HG03558 (cell line): Measurements from ENCODE around the gene ARFGEF3.
"Not testable (repeated sequence)": the region's sequence is repeated elsewhere in the genome, so short reads cannot be mapped to it uniquely, and the experiment has no call there.

Experiments used
- ATAC-seq: cut with Tn5 transposase; IDR thresholded peaks from one replicate; pipeline ENCODE4 v1.9.1; 2021; ENCODE audit warnings: moderate number of reproducible peaks; ENCODE audit not compliant: unreplicated experiment; ENCODE audit errors: extremely low read depth

Gene ARFGEF3

DNA sequence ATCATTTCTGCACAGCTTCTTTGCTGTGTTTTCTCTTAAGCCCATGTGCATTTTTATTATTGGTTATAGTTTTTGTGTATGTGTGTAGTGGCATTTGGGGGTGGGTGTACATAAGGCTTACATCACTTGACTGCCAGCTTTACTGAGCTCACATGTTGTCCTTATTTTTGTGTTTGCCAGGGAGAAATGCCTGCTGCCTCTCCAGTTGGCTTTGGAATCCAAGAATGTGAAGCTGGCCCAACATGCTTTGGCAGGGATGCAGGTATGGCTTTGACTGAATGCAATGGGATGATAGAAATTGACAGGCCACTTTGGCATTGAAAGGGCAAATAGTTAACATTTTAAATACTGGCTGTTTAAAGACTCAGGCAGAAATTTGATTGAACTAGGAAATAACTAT is 45.1 kb downstream of the ARFGEF3 start:
- ATAC-seq = no peak

DNA sequence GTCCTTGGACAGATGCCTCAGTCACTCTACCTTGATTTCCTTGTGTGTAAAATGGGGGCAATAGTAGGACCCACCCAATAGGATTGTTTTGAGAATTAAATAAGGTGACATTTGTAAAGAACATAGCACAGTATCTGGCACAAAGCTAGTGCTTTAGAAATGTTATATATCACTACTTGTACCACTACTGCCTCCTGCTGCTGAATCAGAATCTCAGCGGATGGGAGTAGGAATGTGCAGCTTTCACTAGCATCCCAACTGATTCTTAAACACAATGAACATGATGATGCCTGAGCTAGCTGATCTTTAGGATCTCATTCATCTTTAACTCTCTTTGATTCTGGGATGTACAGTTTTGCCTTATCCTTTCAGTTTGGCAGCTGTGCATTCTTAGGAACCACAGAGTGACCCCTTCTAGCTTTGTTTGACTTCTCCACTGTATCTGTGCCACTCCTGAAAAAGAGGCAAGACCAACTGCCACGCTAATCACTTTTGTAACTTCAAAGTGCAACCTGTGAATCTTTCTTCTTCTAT is 49.4 kb downstream of the ARFGEF3 start:
- ATAC-seq = no peak

DNA sequence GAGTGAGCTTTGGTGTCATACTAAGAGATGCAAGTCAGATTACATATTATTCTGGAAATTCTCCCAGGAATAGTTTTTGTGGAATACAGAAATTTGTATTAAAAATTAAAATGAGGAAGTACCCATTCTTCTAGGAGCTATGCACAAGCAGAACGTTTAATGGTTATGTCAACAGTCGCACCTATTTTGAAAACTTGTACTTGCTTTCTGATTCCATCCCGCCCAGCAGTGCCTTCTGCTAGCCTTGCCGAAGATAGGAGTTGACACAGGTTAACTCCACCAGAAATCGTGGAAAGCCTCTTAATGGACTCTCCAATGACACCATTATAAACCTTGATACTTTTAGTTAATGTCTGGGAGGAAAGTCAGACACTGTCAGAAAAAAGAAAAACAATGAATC is 49.9 kb downstream of the ARFGEF3 start:
- ATAC-seq = no peak

DNA sequence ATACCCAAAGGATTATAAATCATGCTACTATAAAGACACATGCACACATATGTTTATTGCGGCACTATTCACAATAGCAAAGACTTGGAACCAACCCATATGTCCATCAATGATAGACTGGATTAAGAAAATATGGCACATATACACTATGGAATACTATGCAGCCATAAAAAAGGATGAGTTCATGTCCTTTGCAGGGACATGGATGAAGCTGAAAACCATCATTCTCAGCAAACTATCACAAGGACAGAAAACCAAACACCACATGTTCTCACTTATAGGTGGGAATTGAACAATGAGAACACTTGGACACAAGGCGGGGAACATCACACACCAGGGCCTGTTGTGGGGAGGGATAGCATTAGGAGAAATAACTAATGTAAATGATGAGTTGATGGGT is 50.8 kb downstream of the ARFGEF3 start:
- not testable (repeated sequence) for ATAC-seq

DNA sequence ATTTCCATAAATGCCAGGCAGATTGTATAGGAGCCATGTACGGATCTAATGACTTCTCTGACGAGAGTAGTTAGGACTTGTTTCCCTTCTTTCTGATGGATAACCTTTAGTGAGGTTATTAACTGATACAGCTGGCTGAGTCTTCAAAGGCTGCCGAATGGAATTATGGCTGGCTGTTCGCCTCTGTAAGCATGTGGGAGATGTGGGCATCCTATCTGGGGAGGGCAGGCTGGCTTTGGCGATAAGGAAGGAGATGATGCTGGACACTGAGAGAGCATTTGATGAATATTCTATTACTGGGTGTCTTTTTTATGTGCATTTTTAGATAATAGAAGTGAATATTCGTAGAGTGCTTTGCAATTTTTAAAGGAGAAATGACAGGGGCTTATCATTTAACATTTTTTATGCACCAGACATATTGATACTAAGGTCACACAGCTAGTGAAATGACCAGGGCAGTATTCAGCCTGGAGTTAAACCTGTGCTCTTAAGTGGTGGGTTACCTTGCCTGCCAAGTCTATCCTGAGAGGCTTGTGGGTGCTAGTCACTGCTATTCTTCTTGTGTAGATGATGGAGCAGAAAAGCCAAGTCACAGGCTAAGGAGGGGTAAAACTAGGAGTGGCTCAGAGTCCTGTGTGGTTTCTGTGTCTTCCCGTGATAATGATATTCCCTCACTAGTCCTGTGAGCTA is 53.5 kb downstream of the ARFGEF3 start:
- no peak for ATAC-seq

DNA sequence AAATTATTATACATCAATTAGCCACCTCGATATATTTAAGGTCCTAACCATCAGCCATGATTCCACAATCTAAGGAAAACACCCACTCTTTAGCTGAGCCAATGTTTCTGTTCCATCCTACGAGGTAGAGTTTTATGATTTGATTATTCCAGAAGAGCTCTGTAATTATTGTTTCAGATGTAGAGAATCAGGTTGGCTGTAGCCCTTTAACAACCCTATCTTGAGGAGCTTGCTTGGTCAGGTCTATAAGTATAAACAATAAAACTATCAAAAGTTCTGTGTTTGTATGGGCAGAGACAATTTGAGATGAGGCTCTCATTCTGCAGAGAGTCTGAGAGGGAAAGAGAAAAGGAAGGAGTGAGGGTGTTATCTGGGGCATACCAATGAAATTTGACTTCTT is 56.7 kb downstream of the ARFGEF3 start, which contains the start of gene PBOV1:
PBOV1 (minus strand) TSS at position 43 of the 400 bp plus-strand sequence. CDS start 96 bp downstream, outside the sequence.
- no peak for ATAC-seq

DNA sequence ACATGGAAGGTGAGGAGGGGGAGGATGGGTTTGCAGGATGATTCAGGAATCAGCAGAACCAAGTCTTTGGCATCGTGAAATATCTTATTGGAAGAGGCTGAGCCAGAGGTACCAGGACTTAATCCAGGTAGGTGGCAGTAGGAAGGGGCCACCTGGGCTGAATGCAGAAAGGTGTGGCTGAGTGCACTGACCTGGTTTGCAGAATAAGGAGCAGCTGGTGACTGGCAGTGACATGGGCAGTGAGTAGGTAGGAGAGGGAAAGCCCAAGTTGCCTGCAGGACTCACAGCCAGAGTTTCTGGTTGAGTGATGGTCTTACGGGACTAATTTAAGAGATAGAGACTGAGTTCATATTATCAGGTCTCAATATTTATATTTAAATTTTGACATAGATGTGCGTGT is 57.7 kb downstream of the ARFGEF3 start:
- no peak for ATAC-seq

DNA sequence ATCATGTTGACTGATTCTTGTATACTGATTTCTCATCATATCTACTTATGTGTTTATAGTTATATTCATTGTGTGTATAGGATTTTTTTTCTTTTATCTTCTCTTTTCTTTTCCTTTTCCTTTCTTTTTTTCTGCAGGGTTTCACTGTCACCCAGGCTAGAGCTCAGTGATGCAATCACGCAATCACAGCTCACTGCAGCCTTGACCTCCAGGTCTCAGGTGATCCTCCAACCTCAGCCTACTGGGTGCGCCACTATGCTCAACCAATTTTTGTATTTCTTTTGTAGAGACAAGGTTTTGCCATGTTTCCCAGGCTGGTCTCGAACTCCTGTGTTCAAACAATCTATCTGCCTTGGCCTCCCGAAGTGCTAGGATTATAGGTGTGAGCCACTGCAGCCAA is 58.2 kb downstream of the ARFGEF3 start:
- no peak for ATAC-seq

DNA sequence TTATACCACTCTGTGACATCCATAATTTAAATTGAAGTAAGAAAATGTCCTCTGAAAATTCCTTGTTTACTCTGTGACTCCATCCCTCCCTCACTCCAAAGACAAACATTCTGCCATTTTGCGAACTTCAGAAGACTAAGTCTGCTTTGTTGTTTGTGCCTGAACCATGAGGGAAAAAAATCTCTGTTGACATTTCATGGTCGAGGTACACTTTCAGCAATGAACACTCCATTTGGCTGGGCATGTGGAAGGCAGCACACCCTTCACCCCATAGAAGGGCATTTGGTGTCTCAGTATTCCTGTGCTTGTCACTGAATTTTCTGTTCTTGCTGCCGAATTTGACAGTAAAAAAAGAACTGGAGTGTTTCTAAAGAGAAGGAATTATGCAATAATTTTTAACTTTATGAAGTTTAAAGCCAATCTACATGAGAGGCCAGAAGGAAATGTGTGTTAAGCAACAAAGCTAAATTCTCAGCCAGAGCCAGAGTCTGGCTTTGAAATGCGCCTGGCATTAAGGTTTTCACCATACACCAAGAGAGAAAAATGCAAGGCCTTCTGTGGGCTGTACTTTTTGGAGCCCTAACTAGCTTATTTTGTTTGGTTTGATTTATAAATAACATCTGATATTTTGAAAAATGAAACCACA is 61.3 kb downstream of the ARFGEF3 start:
- ATAC-seq = no peak

DNA sequence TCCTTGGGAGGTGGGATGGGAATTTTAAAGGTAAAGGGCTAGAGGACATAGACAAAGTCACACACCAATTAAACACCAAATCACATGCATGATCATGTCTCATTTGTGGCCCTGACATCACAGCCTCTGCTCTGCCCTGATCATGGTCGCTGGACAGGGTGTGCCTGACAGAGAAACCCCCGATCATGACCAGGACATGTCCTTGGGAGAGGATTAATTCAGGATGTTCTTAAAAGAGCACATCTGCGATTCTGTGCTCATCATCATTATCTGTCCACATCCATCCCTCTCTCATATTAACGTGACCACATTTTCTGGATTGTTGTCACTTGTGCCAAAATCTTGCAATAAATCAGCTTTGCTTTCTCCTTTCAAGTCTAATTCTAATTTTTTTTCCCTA is 64.2 kb downstream of the ARFGEF3 start:
- ATAC-seq = no peak

DNA sequence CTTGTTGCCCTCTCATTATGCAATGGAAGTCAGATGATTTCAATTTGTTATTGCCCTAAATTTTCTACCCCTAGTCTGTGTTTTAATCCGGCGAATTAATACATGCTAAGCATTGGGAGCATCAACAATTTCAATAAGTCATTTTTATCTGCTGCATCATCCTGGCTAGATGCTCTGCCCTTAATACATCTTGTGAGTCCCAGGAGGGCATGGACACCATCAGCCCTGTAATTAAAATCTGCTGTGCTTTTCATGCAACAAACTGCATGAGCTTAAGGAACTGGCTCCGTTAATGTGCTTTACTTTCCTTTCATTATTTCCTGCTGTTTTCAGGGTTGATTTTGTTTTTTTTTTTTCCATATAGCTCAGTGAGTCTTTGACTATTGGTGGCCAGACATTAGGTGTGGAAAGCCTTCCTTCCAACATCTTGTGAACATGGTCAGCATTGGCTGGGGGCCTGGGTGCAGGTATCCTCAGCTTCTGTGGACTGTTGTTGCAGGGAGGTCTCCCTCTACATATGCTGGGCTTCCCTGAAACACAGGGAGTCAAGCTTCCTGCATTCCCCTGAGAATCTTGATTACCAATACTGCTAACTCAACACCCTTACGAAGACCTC is 65.1 kb downstream of the ARFGEF3 start:
- ATAC-seq = no peak

DNA sequence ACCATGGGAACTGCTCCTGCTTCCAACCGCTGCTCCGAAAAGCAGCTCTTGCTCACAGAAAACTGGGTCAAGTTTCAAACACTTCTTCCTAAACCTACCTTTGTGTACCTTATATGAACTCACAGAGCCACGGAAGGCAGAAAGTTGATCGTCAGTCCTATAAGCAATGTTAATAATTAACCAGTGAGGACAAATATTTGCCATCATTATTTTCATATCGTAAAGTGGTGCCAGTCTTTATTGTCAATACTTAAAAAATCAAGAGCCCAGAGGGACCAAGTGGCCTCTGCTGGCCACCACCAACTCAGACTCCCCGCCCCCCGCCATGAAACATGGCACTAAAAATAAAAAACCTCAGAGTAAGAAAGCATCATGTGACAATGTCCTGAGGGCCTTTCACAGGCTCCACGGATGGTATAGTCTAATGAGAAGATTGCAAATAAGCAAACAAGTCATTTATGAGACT is 65.6 kb downstream of the ARFGEF3 start:
- ATAC-seq = no peak

DNA sequence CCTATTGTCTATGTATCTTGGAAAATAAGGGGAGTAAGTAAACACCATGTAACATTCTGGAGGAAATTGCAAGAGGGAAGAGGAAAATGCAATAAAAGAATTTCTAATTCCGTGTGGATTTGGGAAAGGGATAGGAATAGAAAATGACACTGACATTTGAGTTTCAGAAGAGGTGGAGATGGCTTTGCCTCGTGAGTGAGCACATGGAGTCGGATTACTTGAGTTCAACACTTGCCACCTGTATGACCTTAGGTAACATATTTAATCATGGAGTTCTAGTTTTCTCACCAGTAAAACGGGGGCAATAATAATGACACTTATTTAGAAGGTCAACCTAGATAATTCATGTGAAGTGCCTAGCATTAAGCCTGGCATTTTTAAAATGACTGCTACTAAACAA is 67.3 kb downstream of the ARFGEF3 start:
- no peak for ATAC-seq

DNA sequence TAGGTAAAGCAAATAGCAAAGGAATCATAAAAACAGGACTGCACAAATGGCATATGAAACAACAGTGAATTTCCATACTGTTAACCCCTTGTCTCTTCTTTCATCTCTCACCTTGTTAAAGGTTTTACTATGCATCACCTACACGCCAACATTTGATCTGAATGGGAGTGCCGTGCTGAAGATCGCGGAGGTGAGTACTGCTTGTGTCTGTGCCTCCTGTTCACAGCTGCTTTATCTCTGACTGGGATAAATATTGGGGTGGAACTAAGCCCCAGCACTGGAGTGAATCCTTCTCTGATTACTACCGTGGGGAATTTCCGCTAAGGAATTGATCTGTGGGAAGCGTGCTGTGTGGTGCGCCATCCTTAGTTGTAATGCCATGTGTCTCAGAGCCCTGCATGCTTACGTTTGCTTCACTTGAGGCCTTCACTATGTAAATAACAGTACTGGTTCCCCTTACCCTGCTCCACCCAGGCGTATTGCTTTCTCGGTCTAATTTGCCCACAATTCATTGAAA is 68.0 kb downstream of the ARFGEF3 start:
- ATAC-seq = no peak

DNA sequence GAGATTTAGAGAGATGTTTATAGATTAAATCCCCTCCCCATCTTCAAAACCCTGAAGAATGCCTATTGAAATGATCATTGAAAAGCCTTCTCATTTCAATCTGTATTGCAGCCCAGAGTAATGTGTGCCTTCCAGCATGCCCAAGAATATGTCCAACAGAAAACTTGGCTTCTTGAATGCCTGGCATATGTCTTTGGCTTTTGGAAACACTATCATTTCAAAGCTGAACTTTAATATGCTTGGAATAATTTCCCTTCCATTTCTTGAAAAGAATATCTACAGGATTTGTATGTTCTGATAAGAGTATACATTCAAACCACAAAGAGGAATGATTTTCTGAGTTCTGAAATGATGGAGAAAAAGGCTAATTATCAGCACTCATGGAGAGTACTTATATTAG is 68.5 kb downstream of the ARFGEF3 start:
- ATAC-seq = no peak

DNA sequence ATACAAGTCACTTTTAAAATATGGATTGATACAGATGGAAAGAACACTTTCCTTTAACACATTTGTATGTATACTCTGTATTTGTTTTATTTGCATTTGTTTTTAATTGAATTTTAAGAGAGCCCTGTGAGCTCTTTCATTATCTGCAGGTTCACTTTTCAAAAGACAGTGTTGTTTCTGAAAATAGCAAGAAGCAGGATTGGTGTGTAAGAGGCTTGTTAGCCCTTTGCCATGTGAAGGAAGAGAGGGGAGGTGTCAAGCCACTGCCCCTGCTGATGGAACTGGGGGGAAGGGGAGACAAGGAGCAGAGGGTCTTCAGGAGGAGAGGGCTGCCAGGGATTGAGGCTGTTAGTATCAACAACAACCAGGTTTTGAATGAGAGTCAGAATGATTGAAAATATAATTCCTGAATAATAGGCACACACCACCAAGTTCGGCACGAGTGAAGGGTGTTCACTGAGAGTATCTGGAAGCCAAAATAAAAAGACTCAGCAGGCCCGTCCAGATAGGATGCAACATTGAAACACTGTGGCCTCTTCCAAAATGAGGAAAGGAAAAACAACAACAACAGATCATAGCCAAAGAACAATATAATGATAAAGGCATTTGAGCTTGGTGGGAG is 69.1 kb downstream of the ARFGEF3 start:
- no peak for ATAC-seq

DNA sequence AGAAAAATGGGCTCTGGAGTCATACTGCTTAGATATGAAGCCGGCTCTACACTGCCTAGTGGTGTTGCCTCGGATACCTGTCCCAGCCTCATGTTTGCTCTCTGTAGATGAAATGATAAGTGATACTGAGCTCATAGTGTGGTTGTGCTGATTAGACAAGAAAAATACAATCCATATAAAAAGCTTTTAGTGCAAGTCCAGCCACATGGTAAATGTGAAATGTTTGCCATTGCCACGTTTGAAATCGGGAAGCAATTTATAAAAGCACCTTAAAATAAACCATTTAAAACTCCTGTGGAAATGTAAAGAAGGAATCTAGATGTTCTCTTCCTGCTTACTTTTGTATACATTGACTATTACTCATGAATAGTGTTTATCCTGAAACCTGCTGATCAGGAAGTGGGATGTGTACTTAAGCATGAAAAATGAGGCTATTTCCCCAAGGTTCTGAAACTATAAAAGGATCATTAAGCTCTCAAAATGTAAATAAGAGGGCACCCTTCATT is 69.7 kb downstream of the ARFGEF3 start:
- no peak for ATAC-seq

DNA sequence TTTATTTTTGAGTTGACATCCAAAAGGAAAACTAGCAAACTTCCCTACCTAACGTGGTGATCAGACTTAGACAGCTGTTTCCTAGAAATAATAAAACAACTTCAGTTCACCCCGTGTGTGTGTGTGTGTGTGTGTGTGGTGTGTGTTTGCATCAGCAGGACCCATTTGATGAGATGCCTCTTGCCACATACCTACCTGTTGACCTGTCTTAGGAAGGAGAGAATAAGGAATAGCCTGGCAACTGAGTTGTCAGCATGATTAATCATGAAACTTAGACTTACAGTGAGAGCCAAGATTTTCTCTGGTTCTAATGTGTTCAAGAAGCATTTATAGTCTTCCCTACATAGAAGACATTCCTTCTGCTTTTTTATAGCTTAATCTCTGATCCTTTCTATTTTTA is 72.6 kb downstream of the ARFGEF3 start:
- ATAC-seq = no peak

DNA sequence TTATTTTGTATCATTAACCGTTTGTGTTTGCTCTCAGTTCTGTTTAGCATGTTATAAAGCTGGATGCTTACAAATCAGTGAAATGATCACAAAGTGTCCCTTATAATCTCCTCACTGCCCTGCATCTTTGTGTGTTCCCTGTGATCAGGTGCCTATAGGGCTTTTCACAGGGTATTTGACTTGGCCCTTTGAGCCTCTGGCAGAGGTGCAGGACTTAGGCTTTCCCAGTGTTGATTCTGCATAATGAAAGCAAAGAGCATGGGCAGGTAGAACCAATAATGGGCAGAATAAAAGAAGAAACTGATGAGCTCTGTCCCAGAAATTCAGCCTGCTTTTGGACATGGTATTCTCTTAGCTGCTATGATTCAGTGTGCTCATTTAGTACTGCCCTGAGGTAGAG is 73.5 kb downstream of the ARFGEF3 start:
- no peak for ATAC-seq

DNA sequence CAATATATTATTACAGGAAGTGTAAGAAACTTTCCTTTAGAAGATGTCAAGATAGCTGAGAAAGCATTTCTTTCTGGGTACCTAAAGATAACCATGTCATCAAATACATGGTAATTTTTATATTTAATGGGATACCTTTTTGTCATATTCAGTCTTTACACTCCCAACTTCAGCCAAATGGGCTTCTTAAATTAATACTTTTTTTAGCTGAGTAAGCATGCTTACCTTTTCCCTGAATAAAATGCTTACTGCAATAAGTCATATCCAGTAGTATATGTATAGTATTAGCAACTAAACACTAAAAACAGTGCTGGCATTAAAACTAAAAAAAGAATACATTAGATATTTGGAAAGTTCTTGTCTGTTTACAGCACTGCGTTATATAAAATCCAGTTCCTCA is 74.0 kb downstream of the ARFGEF3 start:
- no peak for ATAC-seq
